SK-N-SH (cell line): ENCODE results near the gene FAM120C.

Experiments
- CHD2 ChIP-seq: fragments of 150-350 bp; IDR thresholded peaks from 2 replicates; pipeline ENCODE4 v1.6.1; 2018; ENCODE audit warnings: low read length; ENCODE audit not compliant: partially characterized antibody
- JUND ChIP-seq: IDR thresholded peaks from 2 replicates; pipeline ENCODE4 v1.4.0; 2012
- MAX ChIP-seq: IDR thresholded peaks from 2 replicates; pipeline ENCODE4 v1.4.0; 2012; ENCODE audit warnings: low read depth
- MXI1 ChIP-seq: IDR thresholded peaks from 2 replicates; pipeline ENCODE4 v1.6.1; 2012; ENCODE audit warnings: mild to moderate bottlenecking, low read depth, low read length, improper control_type of control experiment
- POLR2AphosphoS5 ChIP-seq: IDR thresholded peaks from 2 replicates; pipeline ENCODE4 v1.6.1; 2012; ENCODE audit warnings: low read depth, low read length
- RAD21 ChIP-seq: IDR thresholded peaks from 2 replicates; pipeline ENCODE4 v1.6.1; 2012; ENCODE audit warnings: mild to moderate bottlenecking, low read length
- RFX5 ChIP-seq: IDR thresholded peaks from 2 replicates; pipeline ENCODE4 v1.6.1; 2012; ENCODE audit warnings: mild to moderate bottlenecking, improper control_type of control experiment, low read length
- SMC3 ChIP-seq: IDR thresholded peaks from 2 replicates; pipeline ENCODE4 v1.6.1; 2012; ENCODE audit warnings: low read depth, low read length, improper control_type of control experiment
- TAF1 ChIP-seq: IDR thresholded peaks from 2 replicates; pipeline ENCODE4 v1.6.1; 2012; ENCODE audit warnings: low read depth, mild to moderate bottlenecking, low read length, moderate library complexity, borderline replicate concordance
- TCF12 ChIP-seq: IDR thresholded peaks from 2 replicates; pipeline ENCODE4 v1.4.0; 2012
- USF1 ChIP-seq: IDR thresholded peaks from 2 replicates; pipeline ENCODE4 v1.4.0; 2012; ENCODE audit warnings: low read depth, borderline replicate concordance
- YY1 ChIP-seq: IDR thresholded peaks from 2 replicates; pipeline ENCODE4 v1.4.0; 2012; ENCODE audit warnings: low read depth, mild to moderate bottlenecking
- TF ChIP-seq, protein P1 (sequence below): fragments of 200-600 bp; sonication (generic); IDR thresholded peaks from 2 replicates; pipeline ENCODE4 v1.6.1; 2017; ENCODE audit warnings: antibody characterized with exemption, mild to moderate bottlenecking, moderate library complexity
- TF ChIP-seq, protein P2 (sequence below): fragments of 150-350 bp; IDR thresholded peaks from 2 replicates; pipeline ENCODE4 v1.6.1; 2017; ENCODE audit warnings: antibody characterized with exemption, low read length, low read depth, borderline replicate concordance

DNA sequence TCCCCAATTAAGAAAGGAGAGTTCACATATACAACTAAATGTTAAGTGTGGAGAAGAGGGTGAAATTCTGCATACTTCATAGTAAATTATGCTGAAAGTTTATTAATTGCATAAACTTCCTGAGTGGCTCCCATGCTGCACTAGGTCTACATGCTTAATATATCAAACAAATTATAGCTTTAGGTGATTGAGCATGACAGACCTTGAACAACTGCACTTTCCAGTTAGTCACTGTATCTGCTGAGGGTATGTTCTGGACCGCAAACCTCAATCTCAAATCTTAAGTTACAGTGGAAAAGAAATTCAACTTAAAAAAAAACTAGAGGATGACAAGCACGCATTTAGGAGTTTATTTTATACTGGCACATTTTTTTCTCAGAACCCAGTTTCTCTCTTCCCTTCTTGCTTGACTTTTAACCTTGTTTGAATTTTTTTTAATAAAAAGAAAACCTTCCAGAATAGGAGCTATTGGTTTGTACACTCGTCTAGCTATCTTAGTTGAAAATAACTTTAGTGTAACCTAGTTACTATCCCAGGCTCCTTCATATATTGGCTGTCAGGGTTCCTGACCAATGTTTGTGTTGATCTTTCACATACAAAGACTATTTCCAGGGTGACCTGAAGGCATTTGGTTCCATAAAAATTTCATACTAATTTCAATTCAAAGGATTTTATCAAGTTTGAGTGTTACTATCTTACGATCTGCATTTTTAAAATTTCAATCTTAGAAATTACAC is 10.2 kb upstream of the FAM120C start:
- TF ChIP-seq, protein P1, sequence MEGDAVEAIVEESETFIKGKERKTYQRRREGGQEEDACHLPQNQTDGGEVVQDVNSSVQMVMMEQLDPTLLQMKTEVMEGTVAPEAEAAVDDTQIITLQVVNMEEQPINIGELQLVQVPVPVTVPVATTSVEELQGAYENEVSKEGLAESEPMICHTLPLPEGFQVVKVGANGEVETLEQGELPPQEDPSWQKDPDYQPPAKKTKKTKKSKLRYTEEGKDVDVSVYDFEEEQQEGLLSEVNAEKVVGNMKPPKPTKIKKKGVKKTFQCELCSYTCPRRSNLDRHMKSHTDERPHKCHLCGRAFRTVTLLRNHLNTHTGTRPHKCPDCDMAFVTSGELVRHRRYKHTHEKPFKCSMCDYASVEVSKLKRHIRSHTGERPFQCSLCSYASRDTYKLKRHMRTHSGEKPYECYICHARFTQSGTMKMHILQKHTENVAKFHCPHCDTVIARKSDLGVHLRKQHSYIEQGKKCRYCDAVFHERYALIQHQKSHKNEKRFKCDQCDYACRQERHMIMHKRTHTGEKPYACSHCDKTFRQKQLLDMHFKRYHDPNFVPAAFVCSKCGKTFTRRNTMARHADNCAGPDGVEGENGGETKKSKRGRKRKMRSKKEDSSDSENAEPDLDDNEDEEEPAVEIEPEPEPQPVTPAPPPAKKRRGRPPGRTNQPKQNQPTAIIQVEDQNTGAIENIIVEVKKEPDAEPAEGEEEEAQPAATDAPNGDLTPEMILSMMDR = no peak
- no peak for TF ChIP-seq USF1
- no peak for TF ChIP-seq RFX5
- TF ChIP-seq RAD21 = no peak
- TF ChIP-seq TCF12 = no peak
- no peak for TF ChIP-seq YY1
- TF ChIP-seq TAF1 = no peak
- TF ChIP-seq SMC3 = no peak
- no peak for TF ChIP-seq POLR2AphosphoS5
- no peak for TF ChIP-seq JUND
- TF ChIP-seq, protein P2, sequence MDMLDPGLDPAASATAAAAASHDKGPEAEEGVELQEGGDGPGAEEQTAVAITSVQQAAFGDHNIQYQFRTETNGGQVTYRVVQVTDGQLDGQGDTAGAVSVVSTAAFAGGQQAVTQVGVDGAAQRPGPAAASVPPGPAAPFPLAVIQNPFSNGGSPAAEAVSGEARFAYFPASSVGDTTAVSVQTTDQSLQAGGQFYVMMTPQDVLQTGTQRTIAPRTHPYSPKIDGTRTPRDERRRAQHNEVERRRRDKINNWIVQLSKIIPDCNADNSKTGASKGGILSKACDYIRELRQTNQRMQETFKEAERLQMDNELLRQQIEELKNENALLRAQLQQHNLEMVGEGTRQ = no peak
- no peak for TF ChIP-seq CHD2
- TF ChIP-seq MXI1 = no peak
- no peak for TF ChIP-seq MAX
